Left ventricle myocardium superior (tissue), 1 donor: ENCODE results near the gene EEIG1. TPM values are rescaled to one million over a fixed set of nuclear protein-coding genes. Genes with fewer than 3 reads are reported as not detected.
A peak's percentile ranks its signal among the peaks of the same experiment; 100 is the strongest.

Experiments used
- ATAC-seq: fragments of 200-7000 bp; cut with Tn5 transposase; one replicate; pipeline ENCODE4 v1.9.1; 2020; ENCODE audit warnings: mild to moderate bottlenecking, moderate library complexity
- DNase-seq: peaks from one replicate; pipeline ENCODE4 v3.0.0-alpha.2; 2020
- intact Hi-C: fragments of 100-400 bp; cut with micrococcal nuclease; formaldehyde crosslinking; loops from one replicate; pipeline ENCODE4 v1.11.0; 2022
- total RNA-seq: library from RNA; stranded (reverse); fragmentation: NEBNext Ultra II Directional; extraction: Animal tissue kit (Norgen Biotek cat#: 25700); gene quantifications from one replicate; pipeline ENCODE4 v1.2.1, GENCODE V29; 2021
- donor health status: DM: no; HTN: yes; CAD: no; lungs with severe emphysema.

The EEIG1 gene
- total RNA-seq, 1 donor from 2014 or later: 21.6 TPM

- DNase-seq: no peak
- ATAC-seq: no peak
- intact Hi-C loops: no loop called here
These were observed 3.5 kb downstream of the EEIG1 start for GRCh38 chr9:127977009-127977883.

- DNase-seq: no peak
- intact Hi-C loops: no loop called here
These were observed 4.3 kb downstream of the EEIG1 start for GRCh38 chr9:127976498-127976897.

GRCh38 chr9:127975376-127976315 lies 5.1 kb downstream of the EEIG1 start:
- no peak for DNase-seq
- intact Hi-C loops: no loop called here
- no peak for ATAC-seq

More at GRCh38 chr9:127976498-127976897, 4.3 kb downstream of the EEIG1 start:
- no peak for ATAC-seq

- no peak for ATAC-seq
- intact Hi-C loops: no loop called here
- DNase-seq: no peak
These were observed 6.0 kb downstream of the EEIG1 start for GRCh38 chr9:127974769-127975261.

GRCh38 chr9:127974001-127974768 lies 6.6 kb downstream of the EEIG1 start:
- no peak for DNase-seq
- ATAC-seq: no peak
- intact Hi-C loops: no loop called here

DNA sequence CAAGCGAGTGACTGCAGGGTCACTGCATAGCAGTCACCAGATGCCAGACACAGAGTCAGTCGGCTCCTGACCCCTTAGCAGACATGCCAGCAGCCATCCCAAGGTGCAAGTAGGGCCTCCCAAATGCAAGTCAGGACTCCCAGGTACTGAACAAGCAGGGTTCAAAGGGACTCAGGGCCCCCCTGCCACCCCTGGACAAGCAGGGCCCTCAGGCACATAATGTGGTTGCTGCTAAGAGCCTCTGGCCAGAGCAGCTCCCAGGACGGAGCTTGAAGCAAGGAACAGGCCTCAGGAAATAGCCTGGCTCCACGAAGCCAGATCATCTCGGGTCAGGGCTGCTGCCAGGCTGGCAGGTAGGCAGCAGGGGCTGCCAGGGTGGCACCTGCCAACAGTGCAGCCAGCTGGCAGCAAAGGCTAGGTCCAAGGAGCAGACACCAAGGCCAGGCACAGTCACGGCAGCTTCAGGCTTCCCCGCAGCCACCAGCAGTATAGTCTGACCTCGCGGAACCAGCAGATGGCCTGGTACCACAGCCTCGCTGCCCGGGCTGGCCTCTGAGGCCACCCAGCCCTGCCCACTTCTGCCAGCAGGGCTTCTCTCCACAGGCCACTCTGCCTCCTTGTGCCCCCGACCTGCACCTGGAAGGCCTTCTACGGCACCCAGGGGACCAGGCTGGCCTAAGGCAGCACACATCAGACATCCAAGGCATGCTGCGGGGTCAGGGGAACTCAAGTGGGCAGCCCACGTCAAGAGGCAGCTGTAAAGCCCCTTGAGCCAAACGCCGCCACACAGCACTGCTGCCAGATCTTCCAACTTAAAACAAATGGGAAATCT lies 7.4 kb downstream of the EEIG1 start:
- intact Hi-C loops: no loop called here
- DNase-seq: peak; percentile 82

GRCh38 chr9:127972236-127972871 lies 8.4 kb downstream of the EEIG1 start:
- DNase-seq: peak; percentile 87
- intact Hi-C loops: no loop called here
- ATAC-seq: peak; percentile 71

More for the DNA sequence above, 7.4 kb downstream of the EEIG1 start:
- ATAC-seq: peak; percentile 49

GRCh38 chr9:127971357-127972235 lies 9.2 kb downstream of the EEIG1 start:
- DNase-seq (no peak), ATAC-seq (no peak)
- intact Hi-C loops: no loop called here

- no peak for ATAC-seq
- peak; percentile 11 for DNase-seq
- intact Hi-C loops: no loop called here
These were observed 10.1 kb downstream of the EEIG1 start for GRCh38 chr9:127970401-127971313.

GRCh38 chr9:127968700-127969383 lies 11.9 kb downstream of the EEIG1 start:
- DNase-seq: peak; percentile 88
- intact Hi-C loops: no loop called here
- peak; percentile 37 for ATAC-seq

GRCh38 chr9:127968042-127968441 lies 12.7 kb downstream of the EEIG1 start:
- DNase-seq: peak; percentile 21
- intact Hi-C loops: no loop called here
- ATAC-seq: no peak

GRCh38 chr9:127967151-127967809 lies 13.5 kb downstream of the EEIG1 start:
- ATAC-seq (no peak), DNase-seq (peak; percentile 30)
- intact Hi-C loops: no loop called here

- intact Hi-C loops: no loop called here
- ATAC-seq: no peak
- peak; percentile 33 for DNase-seq
These were observed 14.2 kb downstream of the EEIG1 start for GRCh38 chr9:127966416-127967150.

GRCh38 chr9:127965953-127966352 lies 14.8 kb downstream of the EEIG1 start:
- no peak for DNase-seq
- ATAC-seq: peak; percentile 3
- intact Hi-C loops: no loop called here
